Progenitor cell of endocrine pancreas (in vitro differentiated cells): ENCODE data around the gene OGFOD2. TPM values are rescaled to one million over a fixed set of nuclear protein-coding genes. Genes with fewer than 3 reads are reported as not detected.

Experiments
- DNase-seq: peaks from one replicate; pipeline ENCODE4 v3.0.0; 2021; ENCODE audit warnings: low spot score; ENCODE audit not compliant: unreplicated experiment
- H3K27ac Mint-ChIP-seq: 2 replicates; pipeline ENCODE4 v1.8.0; 2021; ENCODE audit warnings: mild to moderate bottlenecking, moderate library complexity, mixed read lengths
- H3K27me3 Mint-ChIP-seq: 2 replicates; pipeline ENCODE4 v1.8.0; 2021; ENCODE audit warnings: mixed read lengths
- H3K36me3 Mint-ChIP-seq: 2 replicates; pipeline ENCODE4 v1.8.0; 2022; ENCODE audit warnings: mixed read lengths; ENCODE audit not compliant: insufficient read depth
- H3K4me1 Mint-ChIP-seq: 2 replicates; pipeline ENCODE4 v1.8.0; 2021; ENCODE audit warnings: low read depth, mixed read lengths
- H3K4me3 Mint-ChIP-seq: 2 replicates; pipeline ENCODE4 v1.8.0; 2021; ENCODE audit warnings: low read depth, mild to moderate bottlenecking, moderate library complexity, mixed read lengths
- H3K9me3 Mint-ChIP-seq: 2 replicates; pipeline ENCODE4 v1.8.0; 2021; ENCODE audit warnings: low read depth, mixed read lengths
- CTCF ChIP-seq: fragments of 200-600 bp; sonication (generic); IDR thresholded peaks from one replicate; pipeline ENCODE4 v1.5.0; 2021; ENCODE audit warnings: antibody characterized with exemption, mild to moderate bottlenecking; ENCODE audit not compliant: unreplicated experiment
- total RNA-seq: library from RNA; stranded (reverse); gene quantifications from 2 replicates; pipeline ENCODE4 v1.2.1, GENCODE V29; 2021

Gene OGFOD2
- total RNA-seq, 1 donor from 2014 or later: 16.1 TPM

GRCh38 chr12:123001464-123001863 is 26.4 kb downstream of the OGFOD2 start:
- no peak for DNase-seq
- Mint-ChIP-seq H3K27me3 (no peaks in the 10 kb centered on the region), H3K4me1 (no peaks in the 10 kb centered on the region), H3K4me3 (no peak overlapping the region), H3K9me3 (no peaks in the 10 kb centered on the region), H3K36me3 (no peaks in the 10 kb centered on the region), H3K27ac (no peak overlapping the region)
- TF ChIP-seq CTCF: no peak

GRCh38 chr12:123003257-123003656 is 28.2 kb downstream of the OGFOD2 start:
- H3K27me3 Mint-ChIP-seq: no peaks in the 10 kb centered on the region
- no peak overlapping the region for H3K27ac Mint-ChIP-seq
- H3K36me3 Mint-ChIP-seq: no peaks in the 10 kb centered on the region
- TF ChIP-seq CTCF: no peak
- no peak overlapping the region for H3K4me3 Mint-ChIP-seq
- no peak for DNase-seq
- no peaks in the 10 kb centered on the region for H3K4me1 Mint-ChIP-seq
- H3K9me3 Mint-ChIP-seq: no peaks in the 10 kb centered on the region

- H3K4me1 Mint-ChIP-seq: no peaks in the 10 kb centered on the region
- no peak for DNase-seq
- no peak overlapping the region for H3K4me3 Mint-ChIP-seq
- H3K27ac Mint-ChIP-seq: no peak overlapping the region
- no peak for TF ChIP-seq CTCF
- H3K9me3 Mint-ChIP-seq: no peaks in the 10 kb centered on the region
- no peaks in the 10 kb centered on the region for H3K27me3 Mint-ChIP-seq
- no peaks in the 10 kb centered on the region for H3K36me3 Mint-ChIP-seq
Observed at GRCh38 chr12:123004287-123004686, 29.2 kb downstream of the OGFOD2 start.

- H3K4me3 Mint-ChIP-seq: no peak overlapping the region
- H3K27me3 Mint-ChIP-seq: no peaks in the 10 kb centered on the region
- no peak for TF ChIP-seq CTCF
- H3K9me3 Mint-ChIP-seq: no peaks in the 10 kb centered on the region
- H3K4me1 Mint-ChIP-seq: no peaks in the 10 kb centered on the region
- H3K36me3 Mint-ChIP-seq: no peaks in the 10 kb centered on the region
- no peak overlapping the region for H3K27ac Mint-ChIP-seq
- DNase-seq: no peak
Observed at GRCh38 chr12:123005081-123005626, 30.1 kb downstream of the OGFOD2 start.

- H3K9me3 Mint-ChIP-seq: no peaks in the 10 kb centered on the region
- no peaks in the 10 kb centered on the region for H3K27me3 Mint-ChIP-seq
- DNase-seq: no peak
- H3K27ac Mint-ChIP-seq: no peak overlapping the region
- H3K4me3 Mint-ChIP-seq: no peak overlapping the region
- no peaks in the 10 kb centered on the region for H3K36me3 Mint-ChIP-seq
- no peak for TF ChIP-seq CTCF
- H3K4me1 Mint-ChIP-seq: no peaks in the 10 kb centered on the region
Observed at GRCh38 chr12:123006977-123007376, 31.9 kb downstream of the OGFOD2 start.
